ENCODE data around the gene KIF19. TPM values are rescaled to one million over a fixed set of nuclear protein-coding genes. Genes with fewer than 3 reads are reported as not detected.

The KIF19 gene
- total RNA-seq, 1 experiment from 2014 or later: not detected

DNA sequence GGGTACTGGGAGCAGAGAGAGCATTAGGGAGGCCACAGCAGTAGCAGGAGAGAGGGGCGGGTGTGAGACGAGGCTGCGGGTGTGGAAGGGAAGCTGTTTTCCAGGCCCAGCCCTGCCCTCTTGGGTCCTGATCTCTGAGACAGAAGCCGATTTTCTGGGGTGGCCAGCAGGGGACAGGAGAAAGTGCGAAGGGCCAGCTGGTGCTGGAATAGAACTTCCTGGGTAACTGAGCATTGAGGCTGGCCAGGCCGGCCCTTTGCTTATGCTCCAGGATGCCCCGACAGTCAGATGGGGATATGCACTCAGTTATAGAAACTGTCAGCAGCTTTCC lies 34.8 kb downstream of the KIF19 start:
- TF ChIP-seq TCF7L2 (IDR thresholded peaks at IDR 0.05; ENCODE audit: low read depth, low read length) (no peak), SIN3A (IDR thresholded peaks at IDR 0.05; ENCODE audit: borderline replicate concordance, insufficient read depth, low read depth, low read length) (no peak), POLR2AphosphoS5 (IDR thresholded peaks at IDR 0.05; ENCODE audit: low read depth, low read length) (no peak)
- TF ChIP-seq, protein P1, sequence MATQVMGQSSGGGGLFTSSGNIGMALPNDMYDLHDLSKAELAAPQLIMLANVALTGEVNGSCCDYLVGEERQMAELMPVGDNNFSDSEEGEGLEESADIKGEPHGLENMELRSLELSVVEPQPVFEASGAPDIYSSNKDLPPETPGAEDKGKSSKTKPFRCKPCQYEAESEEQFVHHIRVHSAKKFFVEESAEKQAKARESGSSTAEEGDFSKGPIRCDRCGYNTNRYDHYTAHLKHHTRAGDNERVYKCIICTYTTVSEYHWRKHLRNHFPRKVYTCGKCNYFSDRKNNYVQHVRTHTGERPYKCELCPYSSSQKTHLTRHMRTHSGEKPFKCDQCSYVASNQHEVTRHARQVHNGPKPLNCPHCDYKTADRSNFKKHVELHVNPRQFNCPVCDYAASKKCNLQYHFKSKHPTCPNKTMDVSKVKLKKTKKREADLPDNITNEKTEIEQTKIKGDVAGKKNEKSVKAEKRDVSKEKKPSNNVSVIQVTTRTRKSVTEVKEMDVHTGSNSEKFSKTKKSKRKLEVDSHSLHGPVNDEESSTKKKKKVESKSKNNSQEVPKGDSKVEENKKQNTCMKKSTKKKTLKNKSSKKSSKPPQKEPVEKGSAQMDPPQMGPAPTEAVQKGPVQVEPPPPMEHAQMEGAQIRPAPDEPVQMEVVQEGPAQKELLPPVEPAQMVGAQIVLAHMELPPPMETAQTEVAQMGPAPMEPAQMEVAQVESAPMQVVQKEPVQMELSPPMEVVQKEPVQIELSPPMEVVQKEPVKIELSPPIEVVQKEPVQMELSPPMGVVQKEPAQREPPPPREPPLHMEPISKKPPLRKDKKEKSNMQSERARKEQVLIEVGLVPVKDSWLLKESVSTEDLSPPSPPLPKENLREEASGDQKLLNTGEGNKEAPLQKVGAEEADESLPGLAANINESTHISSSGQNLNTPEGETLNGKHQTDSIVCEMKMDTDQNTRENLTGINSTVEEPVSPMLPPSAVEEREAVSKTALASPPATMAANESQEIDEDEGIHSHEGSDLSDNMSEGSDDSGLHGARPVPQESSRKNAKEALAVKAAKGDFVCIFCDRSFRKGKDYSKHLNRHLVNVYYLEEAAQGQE (IDR thresholded peaks at IDR 0.05; ENCODE audit: insufficient read depth in 1 of 2, low read depth in 2 of 2, low read length in 1 of 2): no peak
- TF ChIP-seq, protein P2, sequence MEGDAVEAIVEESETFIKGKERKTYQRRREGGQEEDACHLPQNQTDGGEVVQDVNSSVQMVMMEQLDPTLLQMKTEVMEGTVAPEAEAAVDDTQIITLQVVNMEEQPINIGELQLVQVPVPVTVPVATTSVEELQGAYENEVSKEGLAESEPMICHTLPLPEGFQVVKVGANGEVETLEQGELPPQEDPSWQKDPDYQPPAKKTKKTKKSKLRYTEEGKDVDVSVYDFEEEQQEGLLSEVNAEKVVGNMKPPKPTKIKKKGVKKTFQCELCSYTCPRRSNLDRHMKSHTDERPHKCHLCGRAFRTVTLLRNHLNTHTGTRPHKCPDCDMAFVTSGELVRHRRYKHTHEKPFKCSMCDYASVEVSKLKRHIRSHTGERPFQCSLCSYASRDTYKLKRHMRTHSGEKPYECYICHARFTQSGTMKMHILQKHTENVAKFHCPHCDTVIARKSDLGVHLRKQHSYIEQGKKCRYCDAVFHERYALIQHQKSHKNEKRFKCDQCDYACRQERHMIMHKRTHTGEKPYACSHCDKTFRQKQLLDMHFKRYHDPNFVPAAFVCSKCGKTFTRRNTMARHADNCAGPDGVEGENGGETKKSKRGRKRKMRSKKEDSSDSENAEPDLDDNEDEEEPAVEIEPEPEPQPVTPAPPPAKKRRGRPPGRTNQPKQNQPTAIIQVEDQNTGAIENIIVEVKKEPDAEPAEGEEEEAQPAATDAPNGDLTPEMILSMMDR (IDR thresholded peaks at IDR 0.05): no peak
- in situ Hi-C loops (cut with HindIII; ENCODE audit: low pct_unique_long_range_greater_than_20kb, low sequenced_read_pairs): no loop called here
- Histone ChIP-seq H3K4me1 (ENCODE audit: control insufficient read depth, insufficient read depth, low read length) (no peaks in the 10 kb centered on the region), H3K27ac (ENCODE audit: low read length) (no peak overlapping the region), H3K4me3 (ENCODE audit: low read depth in 2 of 2, low read length in 2 of 2) (no peak overlapping the region), H3K27me3 (ENCODE audit: control insufficient read depth, insufficient read depth, low read length) (no peaks in the 10 kb centered on the region; the same call in 1 of the 2 replicates), H3K36me3 (ENCODE audit: control insufficient read depth, insufficient read depth, low read length) (no peaks in the 10 kb centered on the region), H3K9me3 (ENCODE audit: control insufficient read depth, insufficient read depth, low read depth, low read length) (no peaks in the 10 kb centered on the region)
- POLR2A ChIA-PET: no interaction called here
- CTCF ChIA-PET: interaction anchor here (0.7 to 1.9 kb wide), 3 partner anchors 8 to 62 kb away, joined by 3 to 9 read pairs (median 5); no protein-coding TSS in a partner anchor
- peak; percentile 39; the same call in 1 of the 2 replicates for ATAC-seq
- BruUV-seq (replicated peaks): no TSS peak
- intact Hi-C loops (cut with micrococcal nuclease; ENCODE audit: unreplicated experiment): no loop called here
- no peak for DNase-seq (ENCODE audit: low read depth, low spot score)

DNA sequence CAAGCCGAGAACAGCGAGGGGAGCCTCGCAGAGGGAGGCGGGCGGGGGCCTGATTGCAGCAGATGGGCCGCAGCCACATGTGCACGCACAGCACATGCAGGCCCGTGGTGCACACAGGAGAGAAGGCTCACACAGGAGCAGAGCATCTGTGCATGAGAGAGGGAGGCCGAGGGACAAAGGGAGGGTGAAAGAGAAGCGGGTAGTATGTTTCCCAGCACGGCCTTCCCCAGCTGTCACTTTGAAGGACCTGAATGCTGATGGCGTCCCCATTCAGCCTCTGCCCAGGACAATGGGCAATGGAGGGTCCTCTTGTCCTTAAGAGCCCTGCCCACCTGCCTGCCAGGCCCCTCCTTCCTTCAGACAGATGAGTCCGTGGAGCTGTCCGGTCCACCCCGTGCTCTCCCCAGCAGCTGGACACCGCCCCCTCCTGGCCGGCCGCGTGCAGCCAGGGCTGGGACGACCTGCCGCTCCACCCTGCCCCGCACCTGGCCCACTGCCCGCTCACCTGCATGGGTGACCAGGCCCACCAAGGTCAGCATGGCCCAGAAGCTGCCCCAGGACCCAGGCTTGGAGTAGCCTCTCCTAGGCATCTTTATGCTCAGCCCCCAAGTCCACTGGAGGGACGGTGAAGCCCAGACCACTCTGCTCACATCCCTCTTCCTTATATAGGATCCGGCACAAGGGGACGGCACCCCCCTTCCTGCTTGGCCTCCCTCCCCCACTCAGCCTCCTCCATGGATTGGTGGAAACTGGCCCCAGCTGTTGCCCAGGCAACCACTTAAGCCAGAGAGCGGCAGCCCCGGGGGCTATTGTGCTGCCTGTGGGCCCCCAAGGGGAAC lies 35.4 kb downstream of the KIF19 start, which contains the start of gene BTBD17:
Gene BTBD17 (minus strand): TSS at position 639 of the 839 bp plus-strand sequence. CDS start 49 bp downstream, at position 590.
- no peaks in the 10 kb centered on the region for H3K36me3 ChIP-seq (ENCODE audit: control insufficient read depth, insufficient read depth, low read length)
- H3K4me1 ChIP-seq (ENCODE audit: control insufficient read depth, insufficient read depth, low read length): no peaks in the 10 kb centered on the region
- in situ Hi-C loops (cut with HindIII; ENCODE audit: low pct_unique_long_range_greater_than_20kb, low sequenced_read_pairs): no loop called here
- no peak within 1 kb of the TSS for H3K27ac ChIP-seq (ENCODE audit: low read length)
- ChIA-PET CTCF (interaction anchor here (0.6 to 1.9 kb wide), 5 partner anchors 8 to 96 kb away, joined by 3 to 9 read pairs (median 5); no protein-coding TSS in a partner anchor), POLR2A (no interaction called here)
- intact Hi-C loops (cut with micrococcal nuclease; ENCODE audit: unreplicated experiment): no loop called here
- BruUV-seq (replicated peaks): no TSS peak
- no peaks in the 10 kb centered on the region for H3K9me3 ChIP-seq (ENCODE audit: control insufficient read depth, insufficient read depth, low read depth, low read length)
- DNase-seq (ENCODE audit: low read depth, low spot score) (no peak), ATAC-seq (peak; percentile 85)
- TF ChIP-seq, protein P1 (IDR thresholded peaks at IDR 0.05; ENCODE audit: insufficient read depth in 1 of 2, low read depth in 2 of 2, low read length in 1 of 2): 0 out of 4 replicates have a peak, but pooled peaks of 1 of the 2 experiments have one; percentile 40
- TF ChIP-seq POLR2AphosphoS5 (IDR thresholded peaks at IDR 0.05; ENCODE audit: low read depth, low read length): no peak
- TF ChIP-seq, protein P2 (IDR thresholded peaks at IDR 0.05): peak; percentile 94
- H3K27me3 ChIP-seq (ENCODE audit: control insufficient read depth, insufficient read depth, low read length): no peaks in the 10 kb centered on the region; the same call in 1 of the 2 replicates
- no peak within 1 kb of the TSS for H3K4me3 ChIP-seq (ENCODE audit: low read depth in 2 of 2, low read length in 2 of 2)
